HCT116 (cell line): ENCODE measurements around the gene MARK1. TPM values are rescaled to one million over a fixed set of nuclear protein-coding genes. Genes with fewer than 3 reads are reported as not detected.

Experiments used
- ATAC-seq: fragments of 200-7000 bp; cut with Tn5 transposase; 2 replicates; pipeline ENCODE4 v1.9.1; 2020; ENCODE audit warnings: mild to moderate bottlenecking, moderate library complexity
- BruUV-seq: library from RNA; stranded (reverse); fragments of 400-500 nt; replicated peaks from 2 replicates; lab custom pipeline; 2021; lab: Mats Ljungman, UMichigan
- CTCF ChIA-PET: fragments of 300-600 bp; sonication (Branson Sonifier 250); formaldehyde crosslinking; loops from one replicate; lab custom pipeline; 2021; ENCODE audit warnings: antibody characterized with exemption; lab: Charles Lee
- POLR2A ChIA-PET: fragments of 300-600, 350-600 bp; sonication (Branson Sonifier 250); formaldehyde crosslinking; loops from one replicate; lab custom pipeline; 2021; ENCODE audit warnings: antibody characterized with exemption; lab: Charles Lee
- RAD21 ChIA-PET, 2 experiments: fragments of 300-600 bp; sonication (Branson Sonifier 250); formaldehyde crosslinking; loops; one replicate each; lab custom pipeline; 2023; ENCODE audit warnings: low total read pairs in 2 of 2; ENCODE audit not compliant: uncharacterized antibody in 2 of 2, unreplicated experiment in 2 of 2, low non-redundant PET in 1 of 2; lab: Charles Lee
- DNase-seq: peaks from one replicate; pipeline ENCODE4 v3.0.0-alpha.2; 2010; ENCODE audit warnings: low read depth, low spot score
- H2AFZ ChIP-seq: fragments of 200-600 bp; shearing (Covaris generic), sonication (generic); 2 replicates; pipeline ENCODE4 v1.6.1; 2017; ENCODE audit warnings: low read depth, mixed run types, mixed read lengths, antibody characterized with exemption, low read length; ENCODE audit not compliant: poor library complexity, severe bottlenecking
- H3K27ac ChIP-seq: 2 replicates; pipeline ENCODE4 v1.5.1; 2012; ENCODE audit warnings: low read depth, low read length
- H3K27me3 ChIP-seq: fragments of 200-600 bp; sonication (generic); 2 replicates; pipeline ENCODE4 v1.6.1; 2016; ENCODE audit warnings: mixed run types, low read length, mixed read lengths; ENCODE audit not compliant: insufficient read depth
- H3K36me3 ChIP-seq, 2 experiments: fragments of 200-500 bp in 1 of 2; fragments of 200-600 bp in 1 of 2; sonication (Bioruptor generic) in 1 of 2; sonication (generic) in 1 of 2; 2 replicates each; pipeline versions ENCODE4 v1.5.1 to v1.6.1; 2014 to 2016; ENCODE audit warnings: low read length in 2 of 2, inconsistent platforms in 1 of 2, mixed read lengths in 1 of 2, mixed run types in 1 of 2; ENCODE audit not compliant: insufficient read depth in 2 of 2, control insufficient read depth in 1 of 2
- H3K4me1 ChIP-seq, 2 experiments: fragments of 200-600 bp in 1 of 2; sonication (generic) in 1 of 2; 2 replicates each; pipeline versions ENCODE4 v1.5.1 to v1.6.1; 2012 to 2017; ENCODE audit warnings: low read length in 2 of 2, inconsistent platforms in 1 of 2, mild to moderate bottlenecking in 1 of 2, mixed read lengths in 1 of 2, mixed run types in 1 of 2, moderate library complexity in 1 of 2; ENCODE audit not compliant: insufficient read depth in 2 of 2, control insufficient read depth in 1 of 2
- H3K4me2 ChIP-seq: fragments of 200-600 bp; sonication (generic); 2 replicates; pipeline ENCODE4 v1.6.1; 2017; ENCODE audit warnings: mixed run types, low read length, mixed read lengths
- H3K4me3 ChIP-seq, 2 experiments: fragments of 200-600 bp in 1 of 2; sonication (generic) in 1 of 2; replicated peaks in 1 of 2; 2 replicates each; pipeline ENCODE4 v1.5.1; 2011 to 2016; ENCODE audit warnings: low read length in 2 of 2, control low read depth in 1 of 2, low read depth in 1 of 2, mild to moderate bottlenecking in 1 of 2, mixed read lengths in 1 of 2, mixed run types in 1 of 2
- H3K79me2 ChIP-seq: fragments of 200-600 bp; sonication (generic); 2 replicates; pipeline ENCODE4 v1.6.1; 2017; ENCODE audit warnings: mild to moderate bottlenecking, mixed run types, low read length, moderate library complexity, mixed read lengths; ENCODE audit not compliant: insufficient read depth
- H3K9ac ChIP-seq: fragments of 200-600 bp; sonication (generic); 2 replicates; pipeline ENCODE4 v1.6.1; 2016; ENCODE audit warnings: low read length, mixed read lengths
- H3K9me2 ChIP-seq: fragments of 200-600 bp; sonication (generic), shearing (Covaris generic); 2 replicates; pipeline ENCODE4 v1.6.1; 2017; ENCODE audit warnings: mixed run types, mild to moderate bottlenecking, moderate library complexity; ENCODE audit not compliant: insufficient read depth
- H3K9me3 ChIP-seq, 2 experiments: fragments of 200-500 bp in 1 of 2; fragments of 200-600 bp in 1 of 2; sonication (Bioruptor generic) in 1 of 2; sonication (generic) in 1 of 2; 2 replicates each; pipeline ENCODE4 v1.6.1; 2014 to 2017; ENCODE audit warnings: low read length in 2 of 2, mixed read lengths in 2 of 2, inconsistent platforms in 1 of 2, low read depth in 1 of 2, mild to moderate bottlenecking in 1 of 2, mixed run types in 1 of 2, moderate library complexity in 1 of 2; ENCODE audit not compliant: control insufficient read depth in 1 of 2, insufficient read depth in 1 of 2
- H4K20me1 ChIP-seq: fragments of 200-600 bp; sonication (generic), shearing (Covaris generic); 2 replicates; pipeline ENCODE4 v1.6.1; 2017; ENCODE audit warnings: mixed run types, mild to moderate bottlenecking, moderate library complexity; ENCODE audit not compliant: insufficient read depth
- CBX3 ChIP-seq: IDR thresholded peaks from 2 replicates; pipeline ENCODE4 v1.6.1; 2012; ENCODE audit warnings: low read depth
- CEBPB ChIP-seq: IDR thresholded peaks from 2 replicates; pipeline ENCODE4 v1.6.1; 2012; ENCODE audit warnings: low read depth
- EGR1 ChIP-seq: IDR thresholded peaks from 2 replicates; pipeline ENCODE4 v1.6.1; 2012; ENCODE audit warnings: low read depth
- ELF1 ChIP-seq: IDR thresholded peaks from 2 replicates; pipeline ENCODE4 v1.6.1; 2012; ENCODE audit warnings: low read depth, borderline replicate concordance
- EZH2phosphoT487 ChIP-seq: fragments of 200-600 bp; IDR thresholded peaks from 2 replicates; pipeline ENCODE4 v1.6.1; 2018; ENCODE audit warnings: antibody characterized with exemption, borderline replicate concordance
- FOSL1 ChIP-seq: IDR thresholded peaks from 2 replicates; pipeline ENCODE4 v1.6.1; 2012; ENCODE audit warnings: low read depth
- JUND ChIP-seq: IDR thresholded peaks from 2 replicates; pipeline ENCODE4 v1.6.1; 2012
- POLR2A ChIP-seq: IDR thresholded peaks from 2 replicates; pipeline ENCODE4 v1.7.0; 2011; ENCODE audit warnings: borderline replicate concordance; ENCODE audit not compliant: insufficient read depth, insufficient read length; ENCODE audit errors: extremely low read depth
- POLR2AphosphoS5 ChIP-seq: IDR thresholded peaks from 2 replicates; pipeline ENCODE4 v1.6.1; 2011; ENCODE audit warnings: mild to moderate bottlenecking, low read depth, low read length, moderate library complexity
- RAD21 ChIP-seq: IDR thresholded peaks from 2 replicates; pipeline ENCODE4 v1.6.1; 2012; ENCODE audit warnings: low read depth, mild to moderate bottlenecking
- REST ChIP-seq: IDR thresholded peaks from 2 replicates; pipeline ENCODE4 v1.6.1; 2012; ENCODE audit warnings: low read depth
- SRF ChIP-seq: IDR thresholded peaks from 2 replicates; pipeline ENCODE4 v1.6.1; 2012; ENCODE audit warnings: low read depth
- YY1 ChIP-seq: IDR thresholded peaks from 2 replicates; pipeline ENCODE4 v1.6.1; 2011; ENCODE audit warnings: low read length, low read depth, moderate library complexity, mild to moderate bottlenecking; ENCODE audit not compliant: insufficient replicate concordance; ENCODE audit errors: extremely low read depth
- ZFX ChIP-seq: fragments of 450-650 bp; IDR thresholded peaks from 2 replicates; pipeline ENCODE4 v1.6.1; 2017
- ZNF274 ChIP-seq: fragments of 200-500 bp; sonication (Bioruptor generic); IDR thresholded peaks from 2 replicates; pipeline ENCODE4 v1.6.1; 2014; ENCODE audit warnings: mild to moderate bottlenecking, low read depth, low read length, inconsistent platforms
- intact Hi-C: fragments of 100-400 bp; cut with micrococcal nuclease; formaldehyde crosslinking; loops from 2 replicates; pipeline ENCODE4 v1.10.0; 2022
- total RNA-seq: library from RNA; stranded (reverse); gene quantifications from one replicate; pipeline ENCODE4 v1.2.1, GENCODE V29; 2021; ENCODE audit not compliant: unreplicated experiment
- TF ChIP-seq, protein P1 (sequence below): IDR thresholded peaks from 2 replicates; pipeline ENCODE4 v1.6.1; 2011; ENCODE audit warnings: mild to moderate bottlenecking, low read length, moderate library complexity; ENCODE audit not compliant: insufficient replicate concordance; ENCODE audit errors: extremely low read depth
- TF ChIP-seq, protein P2 (sequence below): IDR thresholded peaks from 2 replicates; pipeline ENCODE4 v1.6.1; 2012

MARK1 gene
- total RNA-seq, 1 experiment from 2014 or later: 3.6 TPM

DNA sequence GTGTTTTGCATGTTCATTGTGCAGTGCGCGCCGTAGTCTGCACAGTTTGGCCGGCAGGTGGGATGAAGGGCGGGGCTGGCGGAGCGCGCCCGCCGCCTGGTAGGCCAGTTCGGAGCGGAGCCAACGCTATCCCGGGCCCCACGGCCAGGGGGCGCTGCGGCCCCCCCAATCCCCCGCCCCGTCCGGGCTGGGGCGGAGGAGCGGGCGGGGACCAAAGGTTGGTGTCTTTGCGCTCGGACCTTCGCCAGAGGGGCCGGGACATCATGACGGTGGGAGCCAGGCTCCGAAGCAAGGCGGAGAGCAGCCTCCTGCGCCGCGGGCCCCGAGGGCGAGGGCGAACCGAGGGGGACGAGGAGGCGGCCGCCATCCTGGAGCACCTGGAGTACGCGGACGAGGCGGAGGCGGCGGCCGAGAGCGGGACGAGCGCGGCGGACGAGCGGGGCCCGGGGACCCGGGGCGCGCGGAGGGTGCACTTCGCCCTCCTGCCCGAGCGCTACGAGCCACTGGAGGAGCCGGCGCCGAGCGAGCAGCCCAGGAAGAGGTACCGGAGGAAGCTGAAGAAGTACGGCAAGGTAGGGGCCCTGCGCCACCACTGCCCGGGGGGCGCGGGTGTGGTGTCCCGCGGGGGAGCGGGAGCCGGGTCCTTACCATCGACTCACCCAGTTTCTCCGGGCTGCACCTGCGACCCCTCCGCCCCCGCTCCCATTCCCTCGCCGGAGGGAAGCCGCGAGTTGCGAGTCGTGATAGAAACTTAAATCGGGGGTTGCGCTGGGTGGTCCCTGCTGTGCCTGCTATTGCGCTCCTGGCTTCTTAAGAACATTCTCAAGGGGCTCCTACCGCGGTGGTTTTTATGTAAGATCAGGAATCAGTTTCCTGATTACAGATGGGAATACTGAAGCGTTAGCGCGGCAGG, 162.5 kb downstream of the MARK1 start, which contains the start of gene C1orf115 (continued):
- TF ChIP-seq, protein P1, sequence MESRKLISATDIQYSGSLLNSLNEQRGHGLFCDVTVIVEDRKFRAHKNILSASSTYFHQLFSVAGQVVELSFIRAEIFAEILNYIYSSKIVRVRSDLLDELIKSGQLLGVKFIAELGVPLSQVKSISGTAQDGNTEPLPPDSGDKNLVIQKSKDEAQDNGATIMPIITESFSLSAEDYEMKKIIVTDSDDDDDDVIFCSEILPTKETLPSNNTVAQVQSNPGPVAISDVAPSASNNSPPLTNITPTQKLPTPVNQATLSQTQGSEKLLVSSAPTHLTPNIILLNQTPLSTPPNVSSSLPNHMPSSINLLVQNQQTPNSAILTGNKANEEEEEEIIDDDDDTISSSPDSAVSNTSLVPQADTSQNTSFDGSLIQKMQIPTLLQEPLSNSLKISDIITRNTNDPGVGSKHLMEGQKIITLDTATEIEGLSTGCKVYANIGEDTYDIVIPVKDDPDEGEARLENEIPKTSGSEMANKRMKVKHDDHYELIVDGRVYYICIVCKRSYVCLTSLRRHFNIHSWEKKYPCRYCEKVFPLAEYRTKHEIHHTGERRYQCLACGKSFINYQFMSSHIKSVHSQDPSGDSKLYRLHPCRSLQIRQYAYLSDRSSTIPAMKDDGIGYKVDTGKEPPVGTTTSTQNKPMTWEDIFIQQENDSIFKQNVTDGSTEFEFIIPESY: no peak
- TF ChIP-seq JUND: no peak
- TF ChIP-seq FOSL1: no peak
- no peak for TF ChIP-seq SRF
- no peak for TF ChIP-seq ZNF274

GRCh38 chr1:220691053-220691684, 163.2 kb downstream of the MARK1 start:
- intact Hi-C loops: no loop called here
- no peak for TF ChIP-seq JUND
- no peak for TF ChIP-seq CEBPB
- no peak for TF ChIP-seq EZH2phosphoT487
- TF ChIP-seq EGR1: no peak
- no peak for TF ChIP-seq FOSL1
- no peak for TF ChIP-seq POLR2A
- TF ChIP-seq POLR2AphosphoS5: no peak
- TF ChIP-seq RAD21: no peak
- TF ChIP-seq ELF1: no peak
- TF ChIP-seq ZNF274: no peak
- TF ChIP-seq, protein P2, sequence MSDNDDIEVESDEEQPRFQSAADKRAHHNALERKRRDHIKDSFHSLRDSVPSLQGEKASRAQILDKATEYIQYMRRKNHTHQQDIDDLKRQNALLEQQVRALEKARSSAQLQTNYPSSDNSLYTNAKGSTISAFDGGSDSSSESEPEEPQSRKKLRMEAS: no peak
- TF ChIP-seq ZFX: no peak
- no peak for TF ChIP-seq REST
- TF ChIP-seq YY1: no peak
- no peak for TF ChIP-seq CBX3
- no peak overlapping the region for H3K27ac ChIP-seq
- DNase-seq (no peak), ATAC-seq (no peak)
- no peaks in the 10 kb centered on the region for H3K27me3 ChIP-seq
- H3K9ac ChIP-seq: peak overlapping the region; percentile 80
- H3K4me1 ChIP-seq: peaks cover 0 to 18% of the 10 kb centered on the region in 2 experiments; a peak in 2 of 4 replicates
- H3K4me2 ChIP-seq: peak overlapping the region; percentile 91
- H3K36me3 ChIP-seq: no peaks in the 10 kb centered on the region
- H2AFZ ChIP-seq: no peak overlapping the region
- H3K4me3 ChIP-seq: peak overlapping the region; percentile 75 to 84
- no peaks in the 10 kb centered on the region for H3K9me2 ChIP-seq
- ChIA-PET CTCF (interaction anchor here (0.6 to 2.0 kb wide), 2 partner anchors 42 to 718 kb away, joined by 5 to 10 read pairs; no protein-coding TSS in a partner anchor), POLR2A (no interaction called here), RAD21 (no interaction called here)
- no peaks in the 10 kb centered on the region for H4K20me1 ChIP-seq
- BruUV-seq: no TSS peak
- no peaks in the 10 kb centered on the region for H3K79me2 ChIP-seq
- no peaks in the 10 kb centered on the region for H3K9me3 ChIP-seq
